ENCODE data around the gene KCNJ13. TPM values are rescaled to one million over a fixed set of nuclear protein-coding genes. Genes with fewer than 3 reads are reported as not detected.

Gene KCNJ13
- polyA plus RNA-seq, 2 of the 4 experiments (the other 2 are of a cell fraction) = not detected

- TF ChIP-seq CTCF (IDR thresholded peaks at IDR 0.05) (peak; percentile 70), FOSB (CRISPR knock-in tag; IDR thresholded peaks at IDR 0.05) (no peak), NPAS2 (CRISPR knock-in tag; IDR thresholded peaks at IDR 0.05; ENCODE audit: borderline replicate concordance) (no peak), POLR2AphosphoS2 (conservative IDR thresholded peaks at IDR 0.05; ENCODE audit: low read length) (no peak), CEBPB (IDR thresholded peaks at IDR 0.05) (no peak), HOXB13 (CRISPR knock-in tag; IDR thresholded peaks at IDR 0.05; ENCODE audit: low read depth) (no peak), HEYL (CRISPR knock-in tag; IDR thresholded peaks at IDR 0.05) (no peak), EP300 (IDR thresholded peaks at IDR 0.05) (no peak), RFX5 (IDR thresholded peaks at IDR 0.05) (no peak), JUN (IDR thresholded peaks at IDR 0.05) (no peak), TFCP2L1 (CRISPR knock-in tag; IDR thresholded peaks at IDR 0.05) (no peak), RAD21 (conservative IDR thresholded peaks at IDR 0.05 in 1 of 2, IDR thresholded peaks at IDR 0.05 in 1 of 2) (peak; percentile 65 to 66), GATA3 (IDR thresholded peaks at IDR 0.05; ENCODE audit: borderline replicate concordance) (no peak), PBX3 (IDR thresholded peaks at IDR 0.05) (no peak), EHMT2 (IDR thresholded peaks at IDR 0.05; ENCODE audit: low read depth) (no peak), PHF8 (IDR thresholded peaks at IDR 0.05; ENCODE audit: borderline replicate concordance, low read depth) (no peak), SMC3 (IDR thresholded peaks at IDR 0.05) (peak; percentile 51; the same call in 2 of the 3 replicates), BCL3 (IDR thresholded peaks at IDR 0.05) (no peak), TP53 (CRISPR knock-in tag; IDR thresholded peaks at IDR 0.05) (no peak), ZC3H11A (IDR thresholded peaks at IDR 0.05) (no peak), KDM5A (IDR thresholded peaks at IDR 0.05) (no peak)
- TF ChIP-seq, protein P1, sequence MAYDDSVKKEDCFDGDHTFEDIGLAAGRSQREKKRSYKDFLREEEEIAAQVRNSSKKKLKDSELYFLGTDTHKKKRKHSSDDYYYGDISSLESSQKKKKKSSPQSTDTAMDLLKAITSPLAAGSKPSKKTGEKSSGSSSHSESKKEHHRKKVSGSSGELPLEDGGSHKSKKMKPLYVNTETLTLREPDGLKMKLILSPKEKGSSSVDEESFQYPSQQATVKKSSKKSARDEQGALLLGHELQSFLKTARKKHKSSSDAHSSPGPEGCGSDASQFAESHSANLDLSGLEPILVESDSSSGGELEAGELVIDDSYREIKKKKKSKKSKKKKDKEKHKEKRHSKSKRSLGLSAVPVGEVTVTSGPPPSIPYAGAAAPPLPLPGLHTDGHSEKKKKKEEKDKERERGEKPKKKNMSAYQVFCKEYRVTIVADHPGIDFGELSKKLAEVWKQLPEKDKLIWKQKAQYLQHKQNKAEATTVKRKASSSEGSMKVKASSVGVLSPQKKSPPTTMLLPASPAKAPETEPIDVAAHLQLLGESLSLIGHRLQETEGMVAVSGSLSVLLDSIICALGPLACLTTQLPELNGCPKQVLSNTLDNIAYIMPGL (CRISPR knock-in tag; IDR thresholded peaks at IDR 0.05; ENCODE audit: borderline replicate concordance) = no peak
- TF ChIP-seq, protein P2, sequence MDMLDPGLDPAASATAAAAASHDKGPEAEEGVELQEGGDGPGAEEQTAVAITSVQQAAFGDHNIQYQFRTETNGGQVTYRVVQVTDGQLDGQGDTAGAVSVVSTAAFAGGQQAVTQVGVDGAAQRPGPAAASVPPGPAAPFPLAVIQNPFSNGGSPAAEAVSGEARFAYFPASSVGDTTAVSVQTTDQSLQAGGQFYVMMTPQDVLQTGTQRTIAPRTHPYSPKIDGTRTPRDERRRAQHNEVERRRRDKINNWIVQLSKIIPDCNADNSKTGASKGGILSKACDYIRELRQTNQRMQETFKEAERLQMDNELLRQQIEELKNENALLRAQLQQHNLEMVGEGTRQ (IDR thresholded peaks at IDR 0.05) = no peak
- TF ChIP-seq, protein P3, sequence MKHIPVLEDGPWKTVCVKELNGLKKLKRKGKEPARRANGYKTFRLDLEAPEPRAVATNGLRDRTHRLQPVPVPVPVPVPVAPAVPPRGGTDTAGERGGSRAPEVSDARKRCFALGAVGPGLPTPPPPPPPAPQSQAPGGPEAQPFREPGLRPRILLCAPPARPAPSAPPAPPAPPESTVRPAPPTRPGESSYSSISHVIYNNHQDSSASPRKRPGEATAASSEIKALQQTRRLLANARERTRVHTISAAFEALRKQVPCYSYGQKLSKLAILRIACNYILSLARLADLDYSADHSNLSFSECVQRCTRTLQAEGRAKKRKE (CRISPR knock-in tag; IDR thresholded peaks at IDR 0.05; ENCODE audit: low read depth) = no peak
- TF ChIP-seq, protein P4, sequence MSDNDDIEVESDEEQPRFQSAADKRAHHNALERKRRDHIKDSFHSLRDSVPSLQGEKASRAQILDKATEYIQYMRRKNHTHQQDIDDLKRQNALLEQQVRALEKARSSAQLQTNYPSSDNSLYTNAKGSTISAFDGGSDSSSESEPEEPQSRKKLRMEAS (IDR thresholded peaks at IDR 0.05) = no peak
- peak; percentile 64 to 84 for ATAC-seq
- no peak for FAIRE-seq
- ChIA-PET CTCF (interaction anchor here (0.6 to 1.9 kb wide), 5 partner anchors 10 to 1311 kb away, joined by 3 to 7 read pairs (median 5); no protein-coding TSS in a partner anchor), POLR2A (no interaction called here)
- Histone ChIP-seq H3K4me2 (no peak overlapping the region), H3K27ac (no peak overlapping the region), H3K4me1 (no peaks in the 10 kb centered on the region), H3K4me3 (no peak overlapping the region), H3K9me3 (no peaks in the 10 kb centered on the region)
- 25% methylated on average over 3 of the region's 3 CpGs for WGBS (ENCODE audit: missing lambda C conversion rate)
- DNase-seq (ENCODE audit: low read depth in 1 of 2, low spot score in 1 of 2) = peak; percentile 29 to 69
Observed at GRCh38 chr2:232761301-232761907, 15.0 kb downstream of the KCNJ13 start.

Measured in A549 (cell line).